Measurements from ENCODE around the gene HTR3D. TPM values are rescaled to one million over a fixed set of nuclear protein-coding genes. Genes with fewer than 3 reads are reported as not detected.

The HTR3D gene
- total and polyA plus RNA-seq, 10 of the 15 experiments (the other 5 are each of a cell fraction or from before 2014, with no cell fraction given): not detected

- no peak for TF ChIP-seq ZSCAN29 (IDR thresholded peaks at IDR 0.05)
- no peak for TF ChIP-seq IRF5 (IDR thresholded peaks at IDR 0.05; ENCODE audit: borderline replicate concordance)
- no peak for TF ChIP-seq SPI1 (IDR thresholded peaks at IDR 0.05; ENCODE audit: borderline replicate concordance, insufficient read depth, low read depth, low read length)
- TF ChIP-seq CBFB (IDR thresholded peaks at IDR 0.05; ENCODE audit: low read depth): no peak
- no peak for TF ChIP-seq MYB (IDR thresholded peaks at IDR 0.05; ENCODE audit: borderline replicate concordance, low read depth, low read length)
- no peak for TF ChIP-seq EED (IDR thresholded peaks at IDR 0.05; ENCODE audit: low read depth)
- TF ChIP-seq, protein P1, sequence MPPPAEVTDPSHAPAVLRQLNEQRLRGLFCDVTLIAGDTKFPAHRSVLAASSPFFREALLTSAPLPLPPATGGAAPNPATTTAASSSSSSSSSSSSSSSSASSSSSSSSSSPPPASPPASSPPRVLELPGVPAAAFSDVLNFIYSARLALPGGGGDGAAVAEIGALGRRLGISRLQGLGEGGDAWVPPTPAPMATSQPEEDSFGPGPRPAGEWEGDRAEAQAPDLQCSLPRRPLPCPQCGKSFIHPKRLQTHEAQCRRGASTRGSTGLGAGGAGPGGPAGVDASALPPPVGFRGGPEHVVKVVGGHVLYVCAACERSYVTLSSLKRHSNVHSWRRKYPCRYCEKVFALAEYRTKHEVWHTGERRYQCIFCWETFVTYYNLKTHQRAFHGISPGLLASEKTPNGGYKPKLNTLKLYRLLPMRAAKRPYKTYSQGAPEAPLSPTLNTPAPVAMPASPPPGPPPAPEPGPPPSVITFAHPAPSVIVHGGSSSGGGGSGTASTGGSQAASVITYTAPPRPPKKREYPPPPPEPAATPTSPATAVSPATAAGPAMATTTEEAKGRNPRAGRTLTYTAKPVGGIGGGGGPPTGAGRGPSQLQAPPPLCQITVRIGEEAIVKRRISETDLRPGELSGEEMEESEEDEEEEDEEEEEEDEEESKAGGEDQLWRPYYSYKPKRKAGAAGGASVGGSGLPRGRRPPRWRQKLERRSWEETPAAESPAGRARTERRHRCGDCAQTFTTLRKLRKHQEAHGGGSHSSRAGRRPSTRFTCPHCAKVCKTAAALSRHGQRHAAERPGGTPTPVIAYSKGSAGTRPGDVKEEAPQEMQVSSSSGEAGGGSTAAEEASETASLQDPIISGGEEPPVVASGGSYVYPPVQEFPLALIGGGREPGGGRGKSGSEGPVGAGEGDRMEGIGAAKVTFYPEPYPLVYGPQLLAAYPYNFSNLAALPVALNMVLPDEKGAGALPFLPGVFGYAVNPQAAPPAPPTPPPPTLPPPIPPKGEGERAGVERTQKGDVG (CRISPR knock-in tag; IDR thresholded peaks at IDR 0.05): no peak
- no peak for TF ChIP-seq RFX5 (IDR thresholded peaks at IDR 0.05; ENCODE audit: low read depth, low read length)
- no peak for TF ChIP-seq ELK1 (IDR thresholded peaks at IDR 0.05; ENCODE audit: low read depth, low read length)
Observed at GRCh38 chr3:183984749-183985729, 46.5 kb upstream of the HTR3D start (continued).
